GM23338 (cell line): Measurements from ENCODE around the gene FARP1. TPM values are rescaled to one million over a fixed set of nuclear protein-coding genes. Genes with fewer than 3 reads are reported as not detected.

ENCODE experiments used
- ATAC-seq: fragments of 200-7000 bp; cut with Tn5 transposase; 3 replicates; pipeline ENCODE4 v1.9.1; 2020
- DNase-seq: peaks from one replicate; pipeline ENCODE4 v3.0.0-alpha.2; 2015; ENCODE audit warnings: low spot score
- H2AFZ ChIP-seq: fragments of 200-600 bp; sonication (generic); 2 replicates; pipeline ENCODE4 v1.8.0; 2016; ENCODE audit warnings: antibody characterized with exemption, mild to moderate bottlenecking, moderate library complexity
- H3F3A ChIP-seq: fragments of 200-600 bp; sonication (generic); replicated peaks from 2 replicates; pipeline ENCODE4 v1.8.0; 2017; ENCODE audit warnings: antibody characterized with exemption, mixed run types, low read depth
- H3K27ac ChIP-seq: fragments of 200-600 bp; sonication (generic); 2 replicates; pipeline ENCODE4 v1.6.1; 2016; ENCODE audit warnings: low read depth
- H3K27me3 ChIP-seq: fragments of 200-600 bp; sonication (generic); 2 replicates; pipeline ENCODE4 v1.8.0; 2016; ENCODE audit warnings: mild to moderate bottlenecking, mixed run types, moderate library complexity; ENCODE audit not compliant: insufficient read depth
- H3K36me3 ChIP-seq: fragments of 200-600 bp; sonication (generic); 2 replicates; pipeline ENCODE4 v1.8.0; 2016; ENCODE audit warnings: mild to moderate bottlenecking; ENCODE audit not compliant: insufficient read depth
- H3K4me1 ChIP-seq: fragments of 200-600 bp; sonication (generic); 2 replicates; pipeline ENCODE4 v1.8.0; 2016; ENCODE audit warnings: mild to moderate bottlenecking, moderate library complexity; ENCODE audit not compliant: insufficient read depth
- H3K4me2 ChIP-seq: fragments of 200-600 bp; sonication (generic); 2 replicates; pipeline ENCODE4 v1.7.1; 2017; ENCODE audit warnings: mixed run types
- H3K4me3 ChIP-seq: fragments of 200-600 bp; sonication (generic); 2 replicates; pipeline ENCODE4 v1.6.1; 2016; ENCODE audit warnings: mixed run types
- H3K79me2 ChIP-seq: fragments of 200-600 bp; sonication (generic); replicated peaks from 2 replicates; pipeline ENCODE4 v1.8.0; 2017; ENCODE audit warnings: mild to moderate bottlenecking; ENCODE audit not compliant: insufficient read depth
- H3K9me2 ChIP-seq: fragments of 200-600 bp; sonication (generic); 2 replicates; pipeline ENCODE4 v1.8.0; 2017; ENCODE audit not compliant: insufficient read depth
- H4K20me1 ChIP-seq: fragments of 200-600 bp; sonication (generic); replicated peaks from 2 replicates; pipeline ENCODE4 v1.8.0; 2017; ENCODE audit warnings: mild to moderate bottlenecking; ENCODE audit not compliant: insufficient read depth
- H3K27ac Mint-ChIP-seq: 2 replicates; pipeline ENCODE4 v1.8.0; 2020; ENCODE audit warnings: inconsistent platforms, mild to moderate bottlenecking, moderate library complexity, mixed read lengths
- H3K27me3 Mint-ChIP-seq: 3 replicates; pipeline ENCODE4 v1.8.0; 2022; ENCODE audit warnings: low read depth, mild to moderate bottlenecking, moderate library complexity, mixed read lengths, inconsistent platforms; ENCODE audit not compliant: insufficient read depth, poor library complexity
- H3K36me3 Mint-ChIP-seq: 3 replicates; pipeline ENCODE4 v1.8.0; 2021; ENCODE audit warnings: low read depth, mild to moderate bottlenecking, inconsistent platforms, moderate library complexity, mixed read lengths
- H3K4me1 Mint-ChIP-seq: 3 replicates; pipeline ENCODE4 v1.8.0; 2020; ENCODE audit warnings: mild to moderate bottlenecking, inconsistent platforms, mixed read lengths
- H3K4me3 Mint-ChIP-seq: 3 replicates; pipeline ENCODE4 v1.8.0; 2021; ENCODE audit warnings: moderate library complexity, mild to moderate bottlenecking, inconsistent platforms, mixed read lengths
- H3K9me3 Mint-ChIP-seq: 3 replicates; pipeline ENCODE4 v1.8.0; 2020; ENCODE audit warnings: moderate library complexity, mild to moderate bottlenecking, inconsistent platforms, mixed read lengths
- CREB1 ChIP-seq: fragments of 250-450 bp; sonication (Bioruptor Pico); IDR thresholded peaks from 2 replicates; pipeline ENCODE4 v1.5.0; 2020; ENCODE audit warnings: low read depth, mild to moderate bottlenecking, moderate library complexity
- ETS1 ChIP-seq: IDR thresholded peaks from 2 replicates; pipeline ENCODE4 v1.6.1; 2016; ENCODE audit warnings: antibody characterized with exemption
- EZH2 ChIP-seq: fragments of 200-600 bp; sonication (generic); IDR thresholded peaks from one replicate; pipeline ENCODE4 v1.8.0; 2017; ENCODE audit warnings: antibody characterized with exemption, mild to moderate bottlenecking, low read depth; ENCODE audit not compliant: unreplicated experiment
- EZH2phosphoT487 ChIP-seq: fragments of 200-600 bp; sonication (generic); IDR thresholded peaks from one replicate; pipeline ENCODE4 v1.8.1; 2018; ENCODE audit warnings: antibody characterized with exemption; ENCODE audit not compliant: unreplicated experiment
- JUNB ChIP-seq: IDR thresholded peaks from one replicate; pipeline ENCODE4 v1.6.1; 2016; ENCODE audit warnings: antibody characterized with exemption; ENCODE audit not compliant: unreplicated experiment
- POLR2AphosphoS5 ChIP-seq: IDR thresholded peaks from 2 replicates; pipeline ENCODE4 v1.6.1; 2016; ENCODE audit warnings: antibody characterized with exemption, low read depth
- REST ChIP-seq: IDR thresholded peaks from one replicate; pipeline ENCODE4 v1.6.1; 2018; ENCODE audit warnings: antibody characterized with exemption; ENCODE audit not compliant: unreplicated experiment
- STAT1 ChIP-seq: IDR thresholded peaks from one replicate; pipeline ENCODE4 v1.6.1; 2016; ENCODE audit warnings: antibody characterized with exemption; ENCODE audit not compliant: unreplicated experiment
- ZNF462 ChIP-seq: fragments of 250-450 bp; sonication (Bioruptor Pico); IDR thresholded peaks from 2 replicates; pipeline ENCODE4 v1.5.0; 2020; ENCODE audit warnings: mild to moderate bottlenecking, moderate library complexity
- polyA plus RNA-seq: library from polyadenylated mRNA; unstranded; fragments of >200 nt; fragmentation: Nextera tagmentation; extraction: Ambion mirVana; gene quantifications from 2 replicates; pipeline ENCODE4 v1.2.1, GENCODE V29; 2016
- total RNA-seq: library from RNA; depleted of rRNA; stranded (reverse); fragments of >200 nt; shearing (Covaris generic); gene quantifications from 2 replicates; pipeline ENCODE4 v1.2.3, GENCODE V29; 2014

Gene FARP1
- total and polyA plus RNA-seq, 2 experiments from 2014 or later, result 53.6 to 82.5 TPM

- TF ChIP-seq REST, result no peak
- TF ChIP-seq JUNB, result no peak
- no peak for TF ChIP-seq EZH2phosphoT487
- TF ChIP-seq STAT1, result no peak
These were observed 296.4 kb downstream of the FARP1 start (continued) for GRCh38 chr13:98439126-98439828.

- no peaks in the 10 kb centered on the region; the same call in 2 of the 3 replicates for H3K9me3 Mint-ChIP-seq
These were observed 297.0 kb downstream of the FARP1 start for GRCh38 chr13:98439896-98440295.

More at GRCh38 chr13:98439896-98440295, 297.0 kb downstream of the FARP1 start:
- no peaks in the 10 kb centered on the region for H3K79me2 ChIP-seq
- H3F3A ChIP-seq, result no peaks in the 10 kb centered on the region
- no peak for ATAC-seq
- no peak overlapping the region for H3K4me3 ChIP-seq
- peaks cover 1% of the 10 kb centered on the region for H3K4me1 ChIP-seq
- H3K4me3 Mint-ChIP-seq, result no peak overlapping the region
- H3K9me2 ChIP-seq, result no peaks in the 10 kb centered on the region
- peaks cover 21% of the 10 kb centered on the region for H3K27me3 Mint-ChIP-seq
- peaks cover 5% of the 10 kb centered on the region for H3K4me1 Mint-ChIP-seq
- H4K20me1 ChIP-seq, result no peaks in the 10 kb centered on the region
- H3K36me3 Mint-ChIP-seq, result peaks cover 19% of the 10 kb centered on the region
- no peak overlapping the region for H3K27ac Mint-ChIP-seq
- H3K4me2 ChIP-seq, result no peak overlapping the region
- no peaks in the 10 kb centered on the region for H3K36me3 ChIP-seq
- no peak overlapping the region for H3K27ac ChIP-seq
- H3K27me3 ChIP-seq, result no peaks in the 10 kb centered on the region
- TF ChIP-seq EZH2 (no peak), POLR2AphosphoS5 (no peak), CREB1 (CRISPR knock-in tag) (no peak), ETS1 (no peak), ZNF462 (CRISPR knock-in tag) (no peak), STAT1 (no peak), EZH2phosphoT487 (no peak)
- DNase-seq, result no peak
- no peak overlapping the region for H2AFZ ChIP-seq
